HG03045 (cell line): ENCODE results near the gene C19orf38.

Experiments
- ATAC-seq: cut with Tn5 transposase; IDR thresholded peaks from one replicate; pipeline ENCODE4 v1.9.1; 2021; ENCODE audit warnings: mild to moderate bottlenecking, moderate library complexity; ENCODE audit not compliant: unreplicated experiment

Gene C19orf38

DNA sequence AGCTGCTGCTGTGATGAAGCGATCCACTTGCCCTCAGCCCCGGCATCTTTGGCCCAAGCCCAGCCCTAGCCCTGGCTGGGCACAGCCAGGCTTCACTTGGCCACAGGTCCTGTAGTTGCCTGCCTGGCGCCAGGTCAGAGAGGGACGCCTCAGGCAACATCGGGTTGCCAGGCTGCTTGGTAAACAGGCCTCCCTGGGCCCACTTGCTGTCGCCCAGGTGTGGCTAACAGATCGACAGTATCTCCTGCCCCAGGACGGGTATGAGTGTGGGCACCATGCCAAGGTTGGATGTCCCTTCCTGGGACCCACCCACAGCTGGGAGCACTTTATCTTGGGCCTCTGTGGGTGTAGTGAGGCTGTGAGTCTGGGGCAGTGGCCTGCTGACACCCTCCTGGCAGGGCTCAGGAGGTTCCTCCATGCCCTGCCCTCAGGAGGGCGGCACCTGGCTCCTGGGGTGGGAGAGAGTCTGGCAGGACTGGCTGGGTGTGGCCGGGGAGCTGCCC lies 51.0 kb downstream of the C19orf38 start:
- ATAC-seq, result no peak

DNA sequence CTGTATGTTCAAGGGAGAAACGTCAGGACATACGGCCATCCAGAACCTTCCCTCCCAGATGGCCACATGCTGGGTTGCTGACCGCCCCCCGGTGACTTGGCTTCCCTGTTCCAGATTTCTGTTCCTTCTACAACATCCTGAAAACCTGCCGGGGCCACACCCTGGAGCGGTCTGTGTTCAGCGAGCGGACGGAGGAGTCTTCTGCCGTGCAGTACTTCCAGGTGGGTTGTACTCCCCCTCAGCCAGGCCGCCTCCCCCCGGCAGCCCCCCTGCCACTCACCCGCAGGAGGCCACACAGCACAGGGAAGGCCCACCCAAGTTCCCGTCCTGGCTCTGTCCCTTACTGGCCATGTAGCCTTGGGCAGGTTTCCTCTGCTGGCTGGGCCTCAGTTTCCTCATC lies 59.7 kb downstream of the C19orf38 start:
- no peak for ATAC-seq

DNA sequence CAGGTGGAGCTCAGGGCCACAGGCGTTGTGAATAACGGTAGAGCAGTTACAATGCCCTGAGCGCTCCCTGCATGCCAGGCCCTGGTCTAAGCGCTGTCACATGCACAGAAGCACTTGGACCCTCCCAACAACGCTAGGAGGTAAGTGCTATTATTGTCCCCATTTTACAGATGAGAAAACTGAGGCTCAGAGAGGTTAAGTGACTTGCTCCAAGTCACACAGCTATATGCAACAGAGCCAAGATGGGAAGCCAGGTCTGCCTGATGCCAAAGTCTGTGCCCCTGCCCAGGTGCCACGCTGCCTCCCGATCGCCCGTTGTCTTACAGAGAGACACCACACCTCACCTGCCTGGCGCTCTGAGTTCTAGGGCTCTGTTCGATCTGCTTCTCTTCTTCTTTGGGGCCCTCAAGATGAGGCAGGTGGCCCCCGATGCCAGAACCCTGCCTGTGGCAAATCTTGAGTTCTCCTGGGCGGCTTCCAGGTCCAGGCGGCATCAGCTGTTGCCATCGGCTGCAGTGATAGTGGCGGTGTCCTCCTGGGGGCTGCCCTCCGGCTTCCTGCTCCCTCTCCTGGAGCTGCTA lies 60.3 kb downstream of the C19orf38 start:
- no peak for ATAC-seq

DNA sequence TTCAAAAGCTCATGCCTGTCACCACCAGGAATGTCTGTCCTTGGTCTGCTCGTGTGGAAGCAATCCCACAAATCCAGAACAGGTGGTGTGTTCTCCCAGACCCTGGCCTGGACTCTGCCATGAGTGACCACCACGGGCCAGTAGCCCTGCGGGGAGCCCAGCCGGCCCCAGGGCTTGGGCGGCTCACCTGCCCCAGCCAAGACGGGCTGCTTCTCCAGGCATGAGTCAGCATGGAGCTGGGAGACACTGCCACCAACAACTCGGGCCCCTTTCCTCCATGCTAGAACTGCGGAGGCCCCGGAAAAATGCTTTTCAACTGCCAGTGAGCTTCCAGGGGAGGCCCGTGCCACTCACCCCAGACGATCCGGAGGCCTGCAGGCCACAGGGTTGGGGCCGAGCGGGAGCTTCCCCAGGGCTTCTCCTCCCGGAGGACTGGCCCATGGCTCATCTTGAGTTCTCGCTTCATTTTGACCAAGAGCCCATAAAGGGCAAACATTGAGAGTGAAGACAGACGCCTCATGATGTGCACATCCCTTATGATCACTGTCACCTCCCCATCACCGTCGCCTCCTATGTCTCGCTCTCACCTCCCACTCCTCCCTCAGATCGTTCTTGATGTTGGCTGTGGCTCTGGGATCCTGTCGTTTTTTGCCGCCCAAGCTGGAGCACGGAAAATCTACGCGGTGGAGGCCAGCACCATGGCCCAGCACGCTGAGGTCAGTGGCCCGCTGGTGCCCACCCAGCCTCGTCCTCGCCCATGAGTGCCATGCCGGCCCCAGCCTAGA lies 63.6 kb downstream of the C19orf38 start:
- no peak for ATAC-seq

DNA sequence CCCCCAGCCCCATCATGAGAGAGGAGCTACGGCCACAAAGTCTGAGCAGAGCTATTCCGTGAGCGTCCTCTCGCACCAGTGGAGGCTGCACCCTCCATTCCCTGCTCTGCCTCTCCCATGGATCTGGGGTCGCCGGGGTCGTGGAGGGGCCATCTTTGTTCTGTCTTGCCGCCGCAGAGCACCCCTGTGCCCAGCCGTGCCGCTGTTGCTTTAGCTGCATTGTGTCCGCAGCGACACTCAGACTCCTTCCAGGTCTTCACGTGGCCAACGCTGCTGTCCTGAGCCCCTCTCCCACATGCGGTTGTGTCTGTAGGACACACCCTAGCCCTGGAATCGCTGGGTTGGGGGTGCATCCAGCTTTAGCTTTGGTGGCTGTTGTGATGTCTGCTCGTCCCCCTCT lies 64.4 kb downstream of the C19orf38 start:
- ATAC-seq, result no peak

DNA sequence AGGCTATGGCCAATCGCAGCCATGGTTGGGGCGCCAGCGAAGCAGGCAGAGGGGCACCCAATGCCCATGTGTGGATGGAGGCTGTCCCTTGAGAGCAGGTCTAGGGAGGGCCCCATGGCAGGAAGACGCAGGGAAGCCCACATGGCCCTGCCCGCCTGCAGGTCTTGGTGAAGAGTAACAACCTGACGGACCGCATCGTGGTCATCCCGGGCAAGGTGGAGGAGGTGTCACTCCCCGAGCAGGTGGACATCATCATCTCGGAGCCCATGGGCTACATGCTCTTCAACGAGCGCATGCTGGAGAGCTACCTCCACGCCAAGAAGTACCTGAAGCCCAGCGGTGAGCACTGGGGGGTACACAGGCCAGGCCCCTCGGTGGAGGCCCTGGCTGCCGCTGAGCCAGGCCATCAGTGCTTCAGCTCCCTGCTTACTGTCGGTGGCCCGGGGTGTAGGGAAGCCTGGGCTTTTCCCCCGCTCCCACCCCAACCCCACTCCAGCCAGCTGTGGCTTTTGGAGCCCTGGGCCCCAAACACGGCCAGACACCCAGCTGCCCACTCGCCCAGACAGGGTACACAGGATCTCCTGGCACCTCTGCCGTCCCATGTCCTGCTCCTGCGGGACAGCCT lies 65.6 kb downstream of the C19orf38 start:
- no peak for ATAC-seq

DNA sequence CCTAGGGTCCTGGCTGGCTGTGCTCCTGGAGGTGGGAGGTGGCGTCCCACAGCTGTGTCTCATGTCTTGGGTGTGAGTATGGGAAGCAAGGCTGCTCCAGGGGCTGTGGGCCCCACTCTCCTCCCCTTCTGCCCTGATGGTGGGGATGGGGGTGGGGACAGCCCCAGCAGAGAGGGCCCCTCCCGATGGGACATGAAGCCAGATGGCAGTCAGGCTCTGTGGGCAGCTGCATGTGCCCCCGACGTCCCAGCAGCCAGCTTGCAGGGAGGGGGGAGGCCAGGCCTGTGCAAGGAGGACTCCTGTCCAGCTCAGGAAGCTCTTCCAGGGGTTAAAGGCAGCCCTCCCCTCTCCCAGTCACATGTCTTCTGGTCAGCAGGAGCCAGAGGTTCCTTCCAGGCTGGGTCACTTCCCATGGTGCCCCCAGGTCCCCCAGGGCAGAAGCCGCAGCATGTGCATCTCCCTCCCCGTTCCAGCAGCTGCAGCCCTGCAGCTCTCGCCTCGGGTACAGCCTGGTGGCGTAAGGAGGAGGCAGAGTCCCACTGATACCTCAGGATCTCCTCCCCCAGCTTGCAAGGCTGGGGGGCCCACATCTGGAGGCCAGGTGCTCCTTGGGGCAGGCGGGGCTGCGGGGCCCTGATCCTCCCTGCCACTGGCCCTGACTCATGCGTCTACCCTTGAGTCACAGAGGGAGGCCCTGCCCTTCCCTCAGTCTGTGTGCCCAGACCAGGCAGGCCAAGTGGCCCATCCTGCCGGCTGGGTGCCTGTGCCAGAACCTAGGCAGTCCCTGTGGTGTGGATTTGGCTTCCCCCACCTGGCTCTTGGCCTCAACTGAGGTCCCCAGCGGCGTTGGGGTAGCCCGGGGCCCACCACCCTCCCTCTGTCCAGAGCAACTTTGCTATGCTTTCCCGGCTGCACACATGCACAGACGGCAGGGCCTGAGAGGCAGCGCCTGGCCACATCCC lies 67.2 kb downstream of the C19orf38 start:
- no peak for ATAC-seq

DNA sequence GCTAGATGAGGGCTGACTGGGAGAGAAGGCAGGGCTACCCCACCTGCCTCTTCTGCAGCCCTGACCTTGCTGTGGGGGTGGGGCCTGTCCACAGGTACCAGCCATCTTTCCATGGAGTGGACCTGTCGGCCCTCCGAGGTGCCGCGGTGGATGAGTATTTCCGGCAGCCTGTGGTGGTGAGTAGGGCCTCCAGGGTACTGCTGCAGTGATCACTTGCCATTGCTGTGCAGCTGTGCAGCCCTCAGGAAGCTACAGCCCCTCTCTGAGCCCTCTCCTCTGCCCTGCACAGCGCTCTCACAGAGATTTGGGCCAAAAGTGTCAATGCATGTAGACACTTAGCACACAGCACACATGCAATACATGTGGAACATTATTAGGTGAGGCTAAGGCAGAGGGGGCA lies 68.4 kb downstream of the C19orf38 start:
- ATAC-seq, result no peak

DNA sequence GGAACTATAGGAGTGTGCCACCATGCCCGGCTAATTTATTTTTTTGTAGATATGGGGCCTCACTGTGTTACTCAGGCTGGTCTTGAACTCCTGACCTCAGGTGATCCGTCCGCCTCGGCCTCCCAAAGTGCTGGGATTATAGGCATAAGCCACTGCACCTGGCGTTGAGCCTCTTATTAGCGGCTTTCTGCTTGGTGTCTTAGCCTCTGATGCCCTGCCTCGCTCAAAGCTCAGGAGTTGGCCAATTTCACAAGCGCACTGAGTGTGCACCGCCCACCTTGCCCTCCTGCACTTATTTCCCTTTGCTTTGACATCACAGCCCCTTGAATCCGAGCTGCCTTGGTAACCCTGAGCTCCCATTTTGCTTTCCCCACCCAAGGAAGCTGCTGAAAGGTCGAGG lies 70.1 kb downstream of the C19orf38 start:
- no peak for ATAC-seq
